GM18519 (cell line): ENCODE measurements around the gene TRAPPC2L.
"Not testable (repeated sequence)": the region's sequence is repeated elsewhere in the genome, so short reads cannot be mapped to it uniquely, and the experiment has no call there.

Experiments used
- ATAC-seq: cut with Tn5 transposase; IDR thresholded peaks from one replicate; pipeline ENCODE4 v1.9.1; 2021; ENCODE audit warnings: mild to moderate bottlenecking, moderate library complexity; ENCODE audit not compliant: unreplicated experiment, low FRiP score

TRAPPC2L gene

DNA sequence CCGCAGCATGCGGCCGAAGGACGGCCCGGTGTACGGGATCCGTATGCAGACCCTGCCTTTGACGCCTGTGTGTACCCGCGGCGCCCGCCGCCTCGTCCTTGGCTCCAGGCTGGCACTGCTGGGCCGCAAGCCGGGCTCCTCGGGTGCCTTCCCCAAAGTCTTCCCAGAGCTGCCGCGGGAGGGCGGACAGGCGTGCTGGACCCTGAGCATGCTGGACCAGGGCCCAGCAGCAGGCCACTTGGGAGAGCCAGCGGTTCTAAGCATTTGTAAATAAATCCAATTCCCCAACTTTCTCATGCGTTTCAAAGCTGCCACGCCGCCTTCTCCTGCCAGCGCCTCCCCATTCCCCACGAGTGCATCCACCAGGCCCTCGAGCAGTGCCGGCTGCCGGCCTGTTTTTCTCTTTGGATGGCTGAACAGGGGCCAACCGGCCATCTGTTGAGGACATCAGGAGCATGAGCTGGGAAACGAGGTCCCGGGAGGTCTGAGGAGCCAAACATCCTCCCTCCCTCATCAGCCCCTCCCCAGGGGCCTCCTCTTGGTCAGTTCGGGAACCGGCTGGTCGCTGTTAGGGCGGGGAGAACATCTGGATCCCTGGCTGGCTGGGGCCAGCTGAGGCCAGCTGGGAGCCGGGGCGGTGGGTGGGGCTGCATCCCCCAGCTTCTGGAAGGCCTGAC is 30.1 kb downstream of the TRAPPC2L start:
- no peak for ATAC-seq

DNA sequence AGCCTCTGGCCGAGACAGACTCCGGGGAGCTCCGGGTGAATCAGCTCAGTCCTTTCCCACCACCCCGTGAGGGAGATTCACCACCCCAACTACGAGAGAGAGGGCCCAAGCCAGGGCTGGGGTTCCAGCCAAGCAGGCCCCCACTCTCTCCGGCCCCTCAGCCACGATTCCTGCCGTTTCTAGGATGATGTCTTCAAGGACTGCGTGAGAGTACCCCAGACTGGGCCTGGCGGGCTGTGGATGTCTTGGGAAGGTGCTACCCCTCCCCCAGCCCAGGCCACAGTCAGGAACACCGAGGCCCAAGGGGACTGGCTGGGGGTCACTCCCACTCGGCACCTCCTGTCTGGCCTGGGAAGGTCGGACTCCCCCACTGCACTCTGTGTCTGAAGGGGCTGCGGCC is 31.1 kb downstream of the TRAPPC2L start:
- ATAC-seq, result no peak

DNA sequence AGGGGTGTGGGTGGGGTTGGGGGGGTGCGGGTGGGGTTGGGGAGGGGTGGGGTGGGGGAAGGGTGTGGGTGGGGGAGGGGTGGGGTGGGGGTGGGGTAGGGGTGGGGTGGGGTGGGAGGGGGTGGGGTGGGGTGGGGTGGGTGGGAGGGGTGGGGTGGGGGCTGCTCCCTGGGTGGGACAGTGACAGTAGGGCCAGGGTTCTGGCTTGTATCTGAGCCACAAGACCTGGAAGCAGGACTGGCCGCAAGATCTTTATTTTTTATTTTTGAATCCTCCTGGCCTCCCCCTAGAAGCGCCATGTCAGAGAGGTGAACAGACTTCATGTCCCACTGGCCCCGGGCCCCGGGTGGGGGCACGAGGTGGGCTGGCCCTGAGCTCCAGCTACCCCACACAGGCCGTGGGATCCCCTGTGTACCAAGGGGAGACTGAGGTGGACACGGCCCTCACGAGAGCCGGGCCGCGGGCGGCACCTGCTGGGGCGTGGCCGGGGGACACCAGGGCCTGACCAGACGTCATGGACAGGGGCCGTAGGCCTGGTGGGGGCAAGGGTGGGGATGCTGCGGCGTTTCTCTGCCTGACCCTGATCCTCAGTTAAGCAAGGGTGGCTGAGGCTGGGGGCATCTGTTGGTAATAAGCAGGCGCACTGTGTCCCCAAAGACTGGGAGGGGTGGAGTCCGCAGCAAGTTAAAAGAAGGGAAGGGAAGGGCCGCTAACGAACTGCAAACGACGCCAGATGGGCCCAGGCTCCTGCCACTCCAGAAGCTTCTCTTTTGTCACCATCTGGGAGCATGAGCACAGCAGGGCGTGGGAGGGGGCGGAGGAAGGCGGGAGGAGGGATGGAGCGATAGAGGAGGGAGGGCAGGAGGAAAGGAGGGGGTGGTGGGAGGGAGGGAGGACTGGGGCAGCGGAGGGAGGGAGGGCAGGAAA is 31.8 kb downstream of the TRAPPC2L start:
- no peak for ATAC-seq

DNA sequence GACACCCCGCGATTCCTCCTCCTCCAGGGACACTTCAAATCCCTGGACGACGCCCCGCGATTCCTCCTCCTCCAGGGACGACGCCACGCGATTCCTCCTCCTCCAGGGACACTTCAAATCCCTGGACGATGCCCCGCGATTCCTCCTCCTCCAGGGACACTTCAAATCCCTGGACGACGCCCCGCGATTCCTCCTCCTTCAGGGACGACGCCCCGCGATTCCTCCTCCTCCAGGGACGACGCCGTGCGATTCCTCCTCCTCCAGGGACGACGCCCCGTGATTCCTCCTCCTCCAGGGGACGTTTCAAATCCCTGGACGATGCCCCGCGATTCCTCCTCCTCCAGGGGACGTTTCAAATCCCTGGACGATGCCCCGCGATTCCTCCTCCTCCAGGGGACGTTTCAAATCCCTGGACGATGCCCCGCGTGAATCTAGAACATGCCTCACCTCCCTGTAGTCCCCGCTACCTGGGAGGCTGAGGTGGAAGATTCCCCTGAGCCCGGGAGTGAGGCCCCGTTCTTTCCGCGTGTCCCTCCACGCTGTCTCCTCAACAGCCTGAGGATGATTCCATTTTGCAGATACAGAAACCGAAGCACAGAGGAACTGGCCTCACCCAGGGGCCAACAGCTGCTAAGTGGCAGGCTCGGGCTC is 32.9 kb downstream of the TRAPPC2L start:
- ATAC-seq, result not testable (repeated sequence)

DNA sequence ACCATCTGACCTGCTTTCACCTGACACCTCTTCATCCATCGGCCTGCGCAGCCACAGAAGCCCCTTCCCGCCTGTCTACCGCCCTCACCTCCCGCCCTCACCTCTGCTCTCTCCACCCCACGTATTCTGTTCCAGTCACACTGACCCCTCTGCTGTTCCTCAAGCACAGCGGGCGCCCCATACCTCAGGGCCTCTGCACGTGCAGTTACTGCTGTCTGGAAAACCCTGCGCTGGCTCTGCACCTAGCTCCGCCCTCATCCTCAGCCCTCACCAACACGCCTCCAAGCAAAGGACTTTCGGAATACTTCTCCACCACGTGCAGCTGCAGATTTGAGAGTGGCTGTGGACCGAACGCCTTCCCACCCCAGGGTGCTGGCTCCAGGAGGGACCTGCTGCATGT is 34.2 kb downstream of the TRAPPC2L start:
- no peak for ATAC-seq

DNA sequence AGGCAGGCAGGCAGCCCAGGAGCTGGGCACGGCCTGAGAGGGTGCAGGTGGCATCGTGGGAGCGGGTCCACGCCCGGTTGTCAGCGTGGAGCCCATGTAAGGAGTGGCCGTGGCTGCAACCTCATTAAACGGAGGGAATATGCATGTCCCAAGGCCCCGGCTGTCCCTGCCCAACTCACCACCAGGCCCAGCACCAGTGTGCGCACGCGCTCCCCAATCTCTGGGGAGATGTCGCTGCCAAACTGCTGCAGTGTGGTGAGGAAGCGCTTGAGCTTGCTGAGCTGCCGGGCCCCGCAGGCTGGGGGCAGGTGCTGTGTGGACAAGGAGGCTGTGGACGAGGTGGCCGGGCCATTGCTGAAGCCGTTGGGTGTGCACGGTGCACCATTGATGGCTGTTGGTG is 35.1 kb downstream of the TRAPPC2L start:
- ATAC-seq, result no peak

DNA sequence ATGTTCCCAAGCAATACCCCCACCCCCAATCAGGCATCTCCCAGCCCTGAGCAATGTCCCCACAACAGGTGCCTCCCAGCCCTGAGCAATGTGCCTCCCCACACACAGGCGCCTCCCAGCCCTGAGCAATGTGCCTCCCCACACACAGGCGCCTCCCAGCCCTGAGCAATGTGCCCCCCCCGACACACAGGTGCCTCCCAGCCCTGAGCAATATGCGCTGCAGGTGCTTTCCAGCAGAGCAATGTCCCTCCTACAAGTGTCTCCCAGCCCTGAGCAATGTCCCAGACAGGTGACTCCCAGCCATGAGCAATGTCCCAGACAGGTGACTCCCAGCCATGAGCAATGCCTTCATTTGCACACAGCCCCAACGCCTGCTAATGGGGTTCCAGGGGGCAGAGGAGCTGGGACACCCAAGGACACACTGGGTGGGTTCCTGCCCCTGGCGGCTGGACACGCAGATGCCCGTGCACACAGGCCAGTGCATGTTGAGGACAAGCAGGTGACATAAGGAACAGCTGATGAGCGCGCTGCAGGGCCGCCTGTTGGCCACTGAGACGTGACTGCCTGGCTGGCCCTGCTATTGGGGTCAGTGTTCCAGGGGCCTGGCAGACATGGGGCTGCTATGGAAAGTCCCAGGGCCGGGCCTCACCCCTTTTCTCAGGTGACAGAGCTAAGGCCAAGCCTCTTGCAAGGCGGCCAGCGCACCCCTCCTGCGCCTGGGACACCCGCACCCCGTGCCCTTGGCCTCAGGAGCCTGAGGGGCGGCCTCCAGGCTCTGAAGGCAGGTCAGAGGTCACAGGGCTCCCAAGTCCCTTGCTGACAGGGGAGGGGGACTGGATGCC is 36.4 kb downstream of the TRAPPC2L start:
- ATAC-seq, result no peak

DNA sequence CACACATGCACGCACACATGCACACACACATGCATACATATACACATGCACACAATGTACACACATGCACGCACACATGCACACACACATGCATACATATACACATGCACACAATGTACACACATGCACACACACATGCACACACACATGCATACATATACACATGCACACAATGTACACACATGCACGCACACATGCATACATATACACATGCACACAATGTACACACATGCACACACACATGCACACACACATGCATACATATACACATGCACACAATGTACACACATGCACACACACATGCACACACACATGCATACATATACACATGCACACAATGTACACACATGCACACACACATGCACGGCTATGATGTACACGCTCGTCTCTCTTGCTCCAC is 37.3 kb downstream of the TRAPPC2L start:
- ATAC-seq, result not testable (repeated sequence)

DNA sequence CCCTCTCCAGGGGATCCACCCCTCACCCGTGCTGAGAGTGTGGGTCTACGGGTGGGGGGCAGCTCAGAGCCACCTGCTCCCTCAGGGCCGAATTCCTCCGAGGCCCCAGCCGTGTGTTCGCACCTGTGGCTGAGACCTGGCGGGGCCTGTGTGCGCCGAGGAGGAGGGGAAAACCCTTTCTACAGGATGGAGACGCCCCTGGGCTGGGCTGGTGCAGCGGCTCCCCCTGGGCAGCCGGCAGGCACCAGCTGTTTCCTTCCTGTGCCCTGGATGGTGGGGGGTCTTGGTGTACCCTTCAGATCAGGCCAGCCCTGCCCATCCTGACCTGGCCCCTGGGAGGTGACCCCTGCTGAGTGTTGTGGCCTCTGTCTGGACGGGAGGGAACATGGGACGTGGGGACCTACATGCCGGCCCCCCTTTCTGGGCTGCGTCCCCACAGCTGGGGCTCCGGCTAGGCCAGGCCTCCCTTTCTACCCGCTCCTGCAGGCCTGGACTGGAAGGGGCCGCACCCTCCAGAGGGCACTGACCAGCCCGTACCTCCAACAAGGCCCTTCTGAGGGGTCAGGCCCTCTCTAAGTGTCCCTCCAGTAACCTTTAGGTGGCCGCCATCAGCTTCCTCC is 37.9 kb downstream of the TRAPPC2L start:
- ATAC-seq, result no peak

DNA sequence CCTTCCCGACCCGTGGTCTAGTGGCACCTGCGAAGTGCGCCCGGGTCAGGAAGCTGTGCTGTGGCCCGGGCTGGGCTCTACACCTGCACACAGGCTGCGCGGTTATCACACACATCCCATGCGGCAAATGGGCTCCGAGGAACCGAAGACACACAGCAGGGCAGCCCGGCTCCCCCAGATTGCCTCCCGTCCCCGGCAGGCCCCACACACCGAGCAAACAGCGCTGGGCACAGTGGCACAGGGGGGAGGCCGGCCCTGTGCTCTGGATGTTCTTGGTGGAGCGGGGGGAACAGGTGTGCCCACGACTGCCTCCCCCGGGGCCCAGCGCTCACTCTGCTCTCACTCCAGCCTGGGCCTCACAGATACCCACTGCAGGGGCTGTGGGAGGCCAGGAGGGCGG is 38.4 kb downstream of the TRAPPC2L start:
- no peak for ATAC-seq

DNA sequence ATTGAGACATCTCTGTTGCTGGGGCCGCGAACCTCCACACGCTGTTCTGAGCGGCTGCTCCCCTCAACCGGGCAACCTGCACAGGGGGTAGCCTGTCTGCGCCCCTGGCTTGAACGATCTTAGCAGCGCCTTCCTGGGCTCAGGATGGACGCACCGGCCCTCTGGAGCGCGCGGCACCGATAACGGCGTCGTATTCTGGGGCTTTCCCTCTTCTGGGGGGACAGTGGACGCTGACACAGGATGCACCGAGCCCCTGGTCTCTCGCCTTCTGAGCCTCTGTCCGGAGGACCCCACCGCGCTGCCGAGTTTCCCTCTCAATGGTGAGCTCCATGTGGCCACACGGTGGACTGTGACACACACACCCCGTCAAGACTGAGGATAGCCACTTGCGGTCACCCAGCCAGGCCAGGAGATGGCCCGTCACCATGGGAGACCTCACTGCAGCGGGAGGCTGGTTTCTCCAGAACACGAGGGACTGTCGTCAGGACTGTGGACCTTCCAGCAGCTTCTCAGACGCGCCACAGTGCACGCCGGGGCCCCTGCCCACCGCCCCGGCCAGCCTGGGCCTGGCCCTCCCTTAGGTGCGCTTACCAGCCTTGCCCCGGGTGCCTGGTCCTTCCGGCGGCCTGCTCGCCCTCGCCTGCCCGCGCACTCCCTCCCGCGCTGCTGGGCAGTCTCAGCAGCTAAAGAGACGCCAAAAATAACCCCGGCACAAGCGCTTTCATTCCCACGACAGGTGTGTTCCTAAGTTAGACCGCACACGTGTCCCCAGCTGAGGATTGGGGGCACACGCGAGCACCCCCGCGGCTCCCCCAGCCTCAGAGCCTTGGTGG is 39.5 kb downstream of the TRAPPC2L start:
- ATAC-seq, result no peak

DNA sequence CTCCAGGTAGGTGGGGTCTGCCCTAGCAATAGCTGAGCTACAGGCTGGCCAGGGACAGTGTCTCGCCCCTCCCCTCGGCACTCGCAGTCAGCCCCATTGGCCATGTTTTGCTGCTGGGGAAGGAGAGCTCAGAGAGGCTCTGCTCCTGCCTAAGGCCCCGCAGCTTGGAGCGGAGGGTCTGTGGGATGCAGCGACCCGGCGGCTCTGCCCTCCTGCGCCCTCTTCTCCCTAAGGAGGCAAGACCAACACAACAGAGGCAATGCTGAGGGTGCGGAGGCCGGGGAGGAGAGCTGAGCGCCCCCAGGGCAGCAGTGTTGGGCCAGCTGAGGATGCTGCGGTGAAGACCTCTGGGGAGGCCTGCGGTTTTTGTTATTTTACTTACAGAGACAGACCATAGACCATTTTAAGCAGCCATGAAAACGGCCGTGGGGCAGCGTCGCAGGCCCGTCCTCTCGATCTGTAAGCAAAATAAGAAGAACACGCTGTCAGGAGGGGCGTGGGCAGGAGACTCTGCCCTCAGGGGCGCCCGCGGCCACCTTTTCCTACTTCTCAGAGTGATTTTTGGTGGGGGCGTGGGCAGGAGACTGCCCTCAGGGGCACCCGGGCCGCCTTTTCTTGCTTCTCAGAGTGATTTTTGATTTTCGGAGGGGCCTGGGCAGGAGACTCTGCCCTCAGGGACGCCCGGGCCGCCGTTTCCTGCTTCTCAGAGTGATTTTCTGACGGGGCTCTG is 40.9 kb downstream of the TRAPPC2L start:
- ATAC-seq, result no peak

DNA sequence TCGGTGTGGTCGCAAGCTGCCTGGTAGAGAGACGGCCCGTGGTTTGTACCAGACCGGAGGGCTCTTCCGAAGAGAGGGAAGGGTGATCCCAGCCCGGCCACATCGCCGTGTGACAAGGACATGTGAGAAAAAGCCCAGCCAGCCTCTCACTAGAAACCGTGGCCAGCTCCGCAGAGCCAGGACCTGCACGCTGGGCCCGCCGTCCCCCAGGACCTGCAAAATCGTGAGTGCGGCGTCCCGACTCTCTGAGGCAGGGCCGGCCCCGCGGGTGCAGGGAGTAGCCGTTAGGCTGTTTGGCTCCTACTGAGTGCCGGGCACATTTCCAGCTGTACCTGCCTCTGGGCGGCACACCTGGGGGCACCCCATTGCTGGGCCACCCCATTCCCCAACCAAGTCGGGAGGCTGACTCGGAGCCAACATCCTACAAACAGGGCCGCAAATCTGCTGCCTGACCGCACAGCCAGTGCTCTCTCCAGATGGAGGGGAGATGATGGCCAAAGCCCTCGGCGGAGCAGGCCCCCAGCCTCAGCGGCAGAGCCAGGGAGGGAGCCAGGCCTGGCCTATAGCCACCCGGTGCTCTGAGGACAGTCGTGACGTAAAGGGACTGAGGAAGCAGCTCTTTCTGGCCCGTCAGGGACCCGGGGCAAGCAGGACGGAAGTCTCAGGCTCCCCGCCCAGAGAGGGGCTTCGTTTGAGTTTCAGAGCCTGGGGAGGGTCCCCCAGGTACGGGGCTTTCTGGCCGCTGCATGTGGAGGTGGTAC is 43.2 kb downstream of the TRAPPC2L start:
- ATAC-seq, result no peak

DNA sequence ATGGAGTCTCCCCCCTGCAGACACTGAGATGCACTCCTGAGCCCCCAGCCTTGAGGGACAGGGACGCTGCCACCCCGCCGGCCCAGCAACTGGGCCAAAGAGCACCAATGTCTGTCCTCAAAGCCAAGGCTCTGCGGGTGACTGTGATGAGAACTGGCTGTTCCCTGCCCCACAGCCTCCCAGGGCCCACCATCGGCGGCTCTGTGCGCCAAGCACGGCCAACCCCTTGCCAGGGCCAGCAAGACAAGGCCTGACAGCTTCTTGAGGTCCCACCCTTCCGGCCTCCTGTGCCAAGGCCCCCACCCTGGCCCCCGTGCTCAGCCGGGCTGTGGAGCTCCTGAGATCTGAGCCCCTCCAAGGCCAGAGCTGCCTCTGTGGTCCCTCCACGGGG is 43.7 kb downstream of the TRAPPC2L start:
- ATAC-seq, result no peak

DNA sequence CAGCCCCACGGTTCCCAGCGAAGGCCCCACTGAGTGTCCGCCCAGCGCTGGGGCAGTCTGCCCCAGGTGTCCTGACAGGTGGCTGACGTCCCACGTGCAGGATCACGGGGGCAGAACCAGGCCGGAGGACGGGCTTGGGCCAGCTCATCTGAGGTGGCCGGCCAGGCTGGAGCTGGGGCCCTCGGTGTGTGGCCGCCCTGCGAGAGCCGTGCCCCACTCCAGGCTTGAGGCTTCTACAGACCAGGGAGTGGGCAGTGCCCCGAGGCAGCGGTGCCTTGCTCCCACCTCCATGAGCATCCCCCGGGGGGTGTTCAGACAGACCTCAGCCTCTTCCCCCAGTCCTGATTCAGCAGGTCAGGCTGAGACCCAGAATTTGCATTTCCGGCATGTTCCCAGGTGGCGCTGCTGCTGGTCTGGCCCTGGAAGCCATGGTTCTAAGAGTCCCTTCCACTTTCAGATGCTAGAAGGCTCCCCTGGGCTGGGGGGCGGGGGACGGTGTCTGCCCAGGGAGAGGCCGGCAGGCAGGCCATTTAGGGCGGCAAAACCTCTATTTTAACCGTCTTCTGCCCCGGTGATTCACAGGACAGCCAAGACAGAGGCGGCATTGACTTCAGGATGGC is 44.9 kb downstream of the TRAPPC2L start:
- ATAC-seq, result no peak

DNA sequence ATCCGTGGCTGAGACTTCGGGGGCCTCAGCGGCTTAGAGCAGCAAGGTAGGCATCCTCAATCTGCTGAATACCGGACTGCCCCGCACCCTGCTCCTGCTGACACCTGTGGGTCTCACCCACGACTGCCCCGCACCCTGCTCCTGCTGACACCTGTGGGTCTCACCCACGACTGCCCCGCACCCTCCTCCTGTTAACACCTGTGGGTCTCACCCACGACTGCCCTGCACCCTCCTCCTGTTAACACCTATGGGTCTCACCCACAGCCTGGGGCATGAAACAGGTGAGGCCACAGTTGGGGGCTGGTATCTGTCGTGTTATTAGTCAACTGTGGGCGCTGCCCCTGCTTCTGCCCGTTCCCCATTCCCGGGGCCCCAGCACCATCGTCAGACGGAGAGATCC is 45.8 kb downstream of the TRAPPC2L start:
- no peak for ATAC-seq

DNA sequence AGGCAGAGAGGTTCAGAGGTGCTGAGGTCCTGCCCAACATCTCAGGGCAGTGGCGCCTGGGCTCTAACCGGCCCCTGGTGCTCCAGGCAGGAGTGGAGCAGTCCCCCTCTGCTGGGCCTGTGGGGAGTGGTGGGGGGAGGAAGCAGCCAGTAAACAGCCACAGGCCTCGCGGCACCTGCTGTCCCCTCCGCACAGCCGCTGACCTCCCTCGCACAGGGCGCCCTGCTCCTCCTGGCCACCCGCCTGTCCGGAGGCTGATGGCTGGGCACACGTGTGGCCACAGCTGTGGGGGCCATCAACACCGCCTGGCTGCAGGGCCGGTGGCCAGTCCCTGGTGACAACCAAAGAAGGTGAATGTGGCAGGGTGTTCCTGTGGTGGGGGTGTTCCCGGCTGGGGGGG is 46.3 kb downstream of the TRAPPC2L start:
- ATAC-seq, result no peak
